HG03045 (cell line): ENCODE data around the gene FOXRED2.
"Not testable (repeated sequence)": the region's sequence is repeated elsewhere in the genome, so short reads cannot be mapped to it uniquely, and the experiment has no call there.

Source experiments
- ATAC-seq: cut with Tn5 transposase; IDR thresholded peaks from one replicate; pipeline ENCODE4 v1.9.1; 2021; ENCODE audit warnings: mild to moderate bottlenecking, moderate library complexity; ENCODE audit not compliant: unreplicated experiment

The FOXRED2 gene

DNA sequence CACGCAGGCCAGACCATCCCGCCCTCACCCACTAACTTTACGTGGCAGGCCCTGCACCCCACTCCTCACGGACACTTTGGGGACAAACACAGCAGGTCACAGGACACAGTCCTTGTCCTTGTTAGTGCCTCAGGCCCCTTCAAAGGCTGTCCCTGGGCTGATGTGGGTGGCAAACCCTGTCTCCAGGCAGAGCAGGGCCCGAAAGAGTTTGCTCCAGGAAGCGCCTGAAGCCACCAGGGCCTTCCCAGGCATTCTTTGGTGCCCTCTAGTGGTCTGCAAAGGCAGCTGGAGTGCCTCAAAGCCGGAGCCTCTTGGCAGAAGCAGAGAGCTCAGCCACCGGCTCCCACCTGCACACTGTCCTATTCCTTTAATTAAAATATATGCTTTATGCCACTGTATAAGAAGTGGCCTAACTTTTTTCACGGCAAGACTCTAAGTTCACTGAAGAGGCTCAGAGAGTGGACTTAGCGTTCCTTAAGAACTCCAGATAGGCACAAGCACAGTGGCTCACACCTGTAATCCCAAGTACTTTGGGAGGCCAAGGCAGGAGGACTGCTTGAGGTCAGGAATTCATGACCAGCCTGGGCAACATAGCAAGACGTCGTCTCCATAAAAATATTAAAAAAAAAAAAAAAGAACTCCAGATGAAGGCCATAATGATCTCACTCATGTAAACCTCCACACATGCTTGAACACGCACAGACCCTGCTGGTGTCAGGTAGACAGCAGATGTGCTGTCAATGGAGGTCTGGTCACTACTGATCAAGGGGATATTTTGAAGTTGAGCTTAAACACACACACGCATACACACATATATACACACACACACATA, 36.5 kb downstream of the FOXRED2 start:
- ATAC-seq = no peak

DNA sequence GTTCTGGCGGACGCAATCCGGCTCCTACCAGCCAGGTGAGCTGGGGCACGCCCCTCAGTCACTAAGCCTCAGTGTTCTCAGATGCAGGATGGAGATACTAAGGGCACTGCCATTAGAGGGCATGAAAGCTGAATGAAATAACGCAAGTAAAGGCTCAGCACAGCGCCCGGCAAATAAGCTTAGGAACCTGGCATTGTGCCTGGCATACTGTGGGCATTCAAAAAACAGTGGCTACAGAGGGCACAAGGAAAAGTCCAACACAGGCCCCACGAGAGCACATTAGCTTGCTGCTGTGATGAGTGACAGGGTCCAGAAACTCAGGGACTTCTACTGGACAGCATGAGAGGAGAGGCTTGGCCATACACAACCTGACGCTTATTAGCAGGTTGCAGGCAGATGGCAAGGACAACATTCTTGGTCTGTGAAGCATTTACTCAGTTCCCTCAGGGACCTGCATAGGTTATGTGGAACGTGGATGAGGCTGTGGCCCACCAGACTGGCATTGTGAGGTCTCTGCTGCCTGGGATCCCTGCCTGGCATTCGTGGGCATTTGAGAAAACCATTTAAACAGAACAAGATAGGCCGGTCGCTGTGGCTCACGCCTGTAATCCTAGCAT, 37.6 kb downstream of the FOXRED2 start:
- no peak for ATAC-seq

GRCh38 chr22:36467946-36468345, 38.9 kb downstream of the FOXRED2 start:
- no peak for ATAC-seq

DNA sequence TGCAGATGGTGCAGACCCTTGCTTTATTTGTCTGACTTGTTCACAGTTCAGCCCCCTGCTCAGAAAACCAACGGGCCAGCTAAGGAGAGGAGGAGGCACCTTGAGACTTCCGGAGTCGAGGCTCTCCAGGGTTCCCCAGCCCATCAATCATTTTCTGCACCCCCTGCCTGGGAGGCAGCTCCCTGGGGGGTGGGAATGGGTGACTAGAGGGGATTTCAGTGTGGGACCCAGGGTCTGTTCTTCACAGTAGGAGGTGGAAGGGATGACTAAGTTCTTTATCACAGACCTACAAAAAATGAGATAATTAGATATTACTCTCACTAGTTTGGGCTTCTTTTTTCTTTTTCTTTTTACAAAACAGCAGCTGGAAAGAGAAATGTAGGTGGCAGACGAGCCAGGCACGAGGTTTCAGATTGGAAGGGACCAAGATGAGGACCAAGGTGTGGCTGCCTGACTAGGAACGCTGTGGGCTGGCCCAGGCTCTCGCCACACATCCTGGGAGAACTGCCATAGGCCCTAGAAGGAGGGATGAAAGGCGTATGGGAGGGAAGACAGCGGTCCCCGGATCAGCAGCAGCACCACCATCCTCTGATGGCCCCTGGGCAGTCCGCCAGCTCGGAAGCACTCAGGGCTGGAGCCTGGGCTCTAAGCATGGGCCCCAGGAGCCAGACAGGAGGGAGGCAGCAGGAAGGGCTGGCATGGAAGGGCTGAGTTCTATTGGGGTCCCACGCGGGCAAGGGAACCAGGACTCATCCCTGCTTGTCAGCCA, 39.6 kb downstream of the FOXRED2 start:
- ATAC-seq = no peak

DNA sequence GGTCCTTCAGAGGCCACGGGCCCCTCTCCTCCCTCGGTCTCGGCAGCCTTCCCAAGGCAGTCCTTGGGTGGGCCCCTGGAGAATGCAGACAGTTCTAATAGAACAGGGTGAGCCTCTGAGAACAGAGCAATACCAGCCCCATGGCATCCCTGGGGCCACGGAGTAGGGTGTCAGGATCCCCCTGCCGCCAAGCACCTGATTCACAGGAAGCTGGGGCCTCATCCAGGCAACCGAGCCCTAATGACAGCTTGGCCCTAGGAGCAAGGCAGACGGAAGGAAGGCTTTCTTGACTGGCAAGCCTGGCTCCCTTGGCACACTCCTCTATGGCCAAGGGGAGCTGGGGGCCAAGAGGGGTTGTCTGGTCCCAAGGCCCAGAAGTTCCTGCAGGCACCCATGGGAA, 40.6 kb downstream of the FOXRED2 start:
- ATAC-seq = no peak

DNA sequence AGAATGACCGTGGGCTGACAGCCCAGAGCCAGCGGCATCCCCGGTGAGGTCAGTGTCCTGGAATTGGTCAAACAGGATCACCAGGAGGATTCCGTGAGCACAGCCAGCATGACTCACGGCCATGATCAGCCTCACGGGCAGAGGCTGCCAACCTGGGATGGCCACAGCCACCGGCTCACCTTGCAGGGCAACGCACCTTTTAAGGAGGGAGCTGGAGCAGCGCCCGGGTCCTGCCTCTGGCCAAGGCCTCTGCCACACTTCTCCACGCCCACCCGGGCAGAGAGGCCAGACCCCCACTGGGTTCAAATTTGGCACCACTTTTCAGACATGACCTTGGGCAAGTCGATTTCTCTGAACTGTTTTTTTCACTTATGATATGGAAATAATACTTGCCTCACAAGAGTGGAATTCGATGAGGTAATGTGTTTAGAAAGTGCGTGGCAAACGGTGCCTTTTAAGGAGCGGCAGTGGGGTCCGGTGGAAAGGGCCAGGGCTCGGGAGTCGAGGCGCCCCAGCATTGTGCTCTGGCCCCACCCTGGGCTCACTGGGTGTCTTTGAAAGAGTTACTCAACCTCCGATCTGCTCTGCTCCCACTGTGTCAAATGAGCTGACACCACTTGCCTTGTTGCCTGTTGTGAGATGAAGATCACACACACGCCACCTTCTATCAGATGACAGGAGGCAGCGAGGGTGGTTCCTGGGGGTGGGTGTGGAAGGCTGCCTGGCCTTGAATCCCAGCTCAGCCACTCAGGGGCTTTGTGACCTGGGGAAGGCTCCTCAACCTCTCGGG, 41.4 kb downstream of the FOXRED2 start:
- ATAC-seq = no peak

DNA sequence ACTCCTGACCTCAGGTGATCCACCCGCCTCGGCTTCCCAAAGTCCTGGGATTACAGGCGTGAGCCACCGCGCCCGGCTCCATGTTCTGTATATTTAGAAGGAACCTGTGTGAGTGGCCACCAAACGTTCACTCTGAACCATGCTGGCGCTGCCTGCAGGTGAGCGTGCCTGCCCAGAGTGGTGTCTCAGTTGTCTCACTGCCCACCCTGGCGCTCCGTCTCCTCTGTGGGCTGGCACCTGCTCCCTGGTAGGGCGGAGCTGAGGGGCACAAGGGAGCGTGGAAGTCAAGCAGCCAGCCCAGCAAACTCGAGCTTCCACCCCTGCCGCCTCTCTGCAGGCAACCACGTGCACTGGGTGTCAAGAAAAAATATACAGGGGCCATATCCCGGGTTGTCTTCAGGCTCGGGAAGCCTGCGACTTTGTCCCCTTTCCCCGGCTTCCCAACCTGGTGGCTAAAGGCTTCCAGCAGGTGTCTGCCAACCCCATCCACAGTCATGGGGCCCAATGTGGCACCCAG, 42.1 kb downstream of the FOXRED2 start:
- no peak for ATAC-seq

- ATAC-seq = no peak
Observed at GRCh38 chr22:36463783-36464184, 43.1 kb downstream of the FOXRED2 start.

DNA sequence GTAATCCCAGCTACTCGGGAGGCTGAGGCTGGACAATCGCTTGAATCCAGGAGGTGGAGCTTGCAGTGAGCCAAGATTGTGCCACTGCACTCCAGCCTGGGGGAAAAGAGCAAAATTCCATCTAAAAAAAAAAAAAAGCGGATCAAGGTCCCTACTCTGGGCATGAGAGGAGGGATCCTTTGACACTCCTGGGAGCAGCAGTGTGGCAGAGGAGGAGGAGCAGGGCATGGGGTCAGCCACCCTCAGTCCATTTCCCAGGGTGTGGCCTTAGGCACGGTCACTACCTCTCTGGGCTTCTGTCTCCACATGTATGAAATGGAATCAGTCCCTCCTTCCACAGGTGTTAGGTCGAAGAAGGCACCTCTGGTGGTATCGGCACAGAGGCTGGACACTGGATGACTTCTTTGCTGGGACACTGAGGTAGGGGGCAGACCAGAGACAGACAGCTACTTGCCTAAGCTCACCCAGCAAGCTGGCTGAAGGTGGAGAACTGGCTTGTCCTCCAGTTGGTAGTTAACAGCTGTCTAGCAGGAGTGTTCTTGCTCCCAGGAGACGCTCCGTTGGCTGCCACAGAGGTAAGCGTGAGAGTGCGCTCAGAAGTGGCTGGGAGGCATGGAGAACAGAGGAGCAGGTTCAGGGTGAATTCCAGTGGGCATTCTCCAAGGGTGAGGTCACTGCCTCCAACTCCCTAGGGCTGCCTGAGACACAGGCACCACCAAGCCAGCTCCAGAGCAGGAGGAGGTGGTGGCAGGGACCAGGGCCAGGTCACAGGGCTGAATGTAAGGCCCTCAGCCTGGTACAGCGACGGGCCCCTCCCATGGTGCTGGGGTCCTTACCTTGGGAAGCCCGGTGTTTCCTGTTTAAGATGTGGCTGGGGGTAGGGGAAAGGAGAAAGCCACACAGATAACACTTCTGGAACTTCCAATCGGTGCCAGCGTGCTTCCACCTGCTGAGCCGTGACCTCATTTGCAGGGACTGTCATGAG, 44.9 kb downstream of the FOXRED2 start:
- no peak for ATAC-seq

- no peak for ATAC-seq
Observed at GRCh38 chr22:36460202-36460601, 46.6 kb downstream of the FOXRED2 start.

DNA sequence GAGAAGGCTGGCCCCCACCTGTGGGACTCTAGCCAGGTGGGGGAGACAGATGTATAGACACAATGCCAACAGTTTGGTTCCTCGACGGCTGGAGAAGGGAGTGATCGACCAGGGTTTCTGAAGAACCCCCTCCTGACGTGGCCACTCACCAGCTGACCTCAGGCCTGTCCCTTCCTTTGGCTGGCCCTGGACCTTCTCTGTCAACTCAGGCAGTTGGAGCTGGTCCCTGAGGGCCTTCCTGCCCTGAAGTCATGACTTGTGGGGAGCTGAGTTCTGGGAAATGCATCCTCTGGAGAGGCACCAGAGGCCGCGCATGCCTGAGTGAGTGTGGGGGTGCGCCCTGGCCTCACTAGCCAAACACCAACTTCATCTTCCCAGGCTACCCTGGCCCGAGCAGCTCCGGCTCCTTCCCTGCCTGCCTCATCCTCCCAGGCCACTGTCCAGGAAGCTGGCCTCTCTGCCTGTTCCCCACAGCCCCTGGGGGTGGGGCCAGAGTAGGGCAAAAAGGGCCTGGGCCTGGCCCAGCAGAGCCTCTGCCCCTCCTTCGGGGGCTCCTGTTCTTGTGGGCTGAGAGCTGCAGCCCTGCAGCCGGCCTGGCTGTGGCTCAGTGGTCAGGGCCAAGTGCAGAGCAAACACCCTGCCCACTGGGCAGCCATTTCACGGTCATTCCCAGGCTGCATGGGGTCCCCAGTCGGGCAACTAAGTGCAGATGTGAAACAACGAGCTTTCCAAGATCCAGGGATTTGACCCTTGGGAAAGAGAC, 49.0 kb downstream of the FOXRED2 start:
- no peak for ATAC-seq

GRCh38 chr22:36456464-36456845, 50.4 kb downstream of the FOXRED2 start:
- ATAC-seq = no peak

GRCh38 chr22:36455571-36456463, 51.0 kb downstream of the FOXRED2 start:
- ATAC-seq = no peak

DNA sequence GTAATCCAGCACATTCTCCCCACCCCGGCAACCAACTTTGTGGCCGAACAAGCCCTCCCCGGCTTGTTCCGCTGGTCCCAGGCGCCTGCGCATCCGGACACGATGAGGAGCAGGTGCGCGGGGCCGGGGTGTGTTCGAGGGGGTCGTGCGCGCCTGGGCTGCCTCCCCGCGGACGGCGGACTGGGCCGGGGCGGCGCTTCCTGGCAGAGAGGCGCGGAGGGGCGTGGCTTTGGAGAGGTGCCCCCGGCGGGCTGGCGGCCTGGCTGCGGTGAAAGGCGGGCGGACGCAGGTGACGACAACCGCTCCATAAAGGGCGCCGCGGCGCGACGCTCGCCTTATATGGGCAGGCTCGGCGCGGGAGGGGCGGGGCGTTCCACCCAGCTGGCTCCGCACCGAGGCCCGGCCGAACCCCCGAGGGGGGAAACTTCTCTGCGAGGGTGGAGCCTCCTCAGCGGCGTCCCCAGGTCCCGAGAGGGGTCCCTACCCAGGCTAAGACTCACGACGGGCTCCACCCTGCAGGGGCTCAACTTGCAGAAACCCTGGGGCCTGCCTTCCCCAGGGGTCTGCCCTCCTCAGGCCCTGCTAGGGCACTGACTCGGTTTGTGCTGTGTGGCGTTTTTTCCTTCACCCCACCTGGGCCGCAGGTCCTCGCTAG, 51.8 kb downstream of the FOXRED2 start:
- peak; percentile 71 for ATAC-seq

DNA sequence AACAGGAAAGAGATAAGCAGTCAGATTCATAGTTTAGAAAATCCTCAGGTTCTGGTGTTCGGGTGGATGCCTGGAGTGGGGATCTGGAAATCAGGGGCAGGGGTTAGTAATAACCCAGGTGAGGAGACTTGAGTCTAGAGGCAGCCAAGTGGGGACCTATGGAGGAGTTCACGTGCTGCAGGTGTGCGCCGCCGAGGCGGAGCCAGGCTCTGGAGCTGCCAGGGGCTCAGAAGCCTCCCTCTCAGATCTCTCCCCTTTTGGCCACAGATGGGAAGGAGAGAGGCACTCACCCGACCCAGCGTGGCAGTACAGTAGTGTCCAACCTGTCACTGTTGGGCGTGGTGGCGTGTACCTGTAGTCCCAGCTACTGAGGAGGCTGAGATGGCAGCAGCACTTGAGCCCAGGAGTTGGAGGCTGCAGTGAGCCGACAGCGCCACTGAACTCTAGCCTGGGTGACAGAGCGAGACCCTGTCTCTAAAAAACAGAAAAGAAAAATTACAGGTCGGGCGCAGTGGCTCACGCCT, 52.9 kb downstream of the FOXRED2 start:
- ATAC-seq = no peak

DNA sequence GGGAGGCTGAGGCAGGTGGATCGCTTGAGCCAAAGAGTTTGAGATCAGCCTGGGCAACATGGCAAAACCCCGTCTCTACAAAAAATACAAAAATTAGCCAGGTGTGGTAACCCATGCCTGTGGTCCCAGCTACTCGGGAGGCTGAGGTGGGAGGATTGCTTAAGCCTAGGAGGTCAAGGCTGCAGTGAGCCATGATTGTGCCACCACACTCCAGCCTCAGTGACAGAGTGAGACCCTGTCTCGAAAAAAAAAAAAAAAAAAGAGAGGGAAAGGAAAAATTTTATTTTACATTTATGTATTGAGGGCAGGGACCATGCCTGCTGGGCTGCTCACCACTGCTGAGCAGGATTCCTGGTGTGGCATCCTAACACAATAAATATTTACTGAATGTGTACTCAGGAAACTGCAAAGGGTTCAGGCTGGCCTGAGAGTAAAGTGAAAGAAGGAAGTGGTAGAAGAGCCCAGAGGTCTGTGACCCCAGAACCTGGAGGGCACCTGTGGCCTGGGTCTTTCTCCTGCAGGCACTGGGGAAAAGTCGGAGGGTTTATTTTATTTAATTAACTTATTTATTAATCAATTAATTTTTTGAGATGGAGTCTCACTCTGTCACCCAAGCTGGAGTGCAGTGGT, 53.7 kb downstream of the FOXRED2 start:
- not testable (repeated sequence) for ATAC-seq
